HEK293 (cell line): ENCODE data around the gene TRIM72.
A peak's percentile ranks its signal among the peaks of the same experiment; 100 is the strongest.

Source experiments
- CTCF ChIA-PET: fragments of 350-600 bp; formaldehyde crosslinking; extraction: SDS; loops from one replicate; lab custom pipeline; 2021; ENCODE audit warnings: antibody characterized with exemption; lab: Yijun Ruan, JAX
- POLR2A ChIA-PET: fragments of 300-600 bp; formaldehyde crosslinking; extraction: SDS; loops from one replicate; lab custom pipeline; 2020; ENCODE audit warnings: antibody characterized with exemption, inconsistent platforms; lab: Yijun Ruan, JAX
- H3K27ac ChIP-seq: fragments of 200-500 bp; sonication (Bioruptor generic); 2 replicates; pipeline ENCODE4 v1.5.1; 2014; ENCODE audit warnings: low read depth, low read length, control low read depth, inconsistent platforms; ENCODE audit errors: extremely low read depth
- H3K36me3 ChIP-seq, 2 experiments: fragments of 200-500 bp in 1 of 2; sonication (Bioruptor generic) in 1 of 2; 1 replicate in 1 of 2; 2 replicates in 1 of 2; pipeline ENCODE4 v1.5.1; 2014 to 2017; ENCODE audit warnings: inconsistent platforms in 2 of 2, low read length in 2 of 2; ENCODE audit not compliant: control insufficient read depth in 2 of 2, insufficient read depth in 1 of 2
- H3K4me1 ChIP-seq: fragments of 200-500 bp; sonication (Bioruptor generic); 2 replicates; pipeline ENCODE4 v1.5.1; 2014; ENCODE audit warnings: mild to moderate bottlenecking, low read length, inconsistent platforms; ENCODE audit not compliant: control insufficient read depth, insufficient read depth
- H3K4me3 ChIP-seq: 2 replicates; pipeline ENCODE4 v1.5.1; 2011; ENCODE audit warnings: low read depth, mild to moderate bottlenecking, control low read depth, low read length, moderate library complexity
- H3K9me3 ChIP-seq: fragments of 200-500 bp; sonication (Bioruptor generic); 2 replicates; pipeline ENCODE4 v1.5.1; 2014; ENCODE audit warnings: low read depth, low read length, inconsistent platforms; ENCODE audit not compliant: control insufficient read depth, insufficient read depth
- GFI1B ChIP-seq: fragments of 450-650 bp; formaldehyde crosslinking; IDR thresholded peaks from 2 replicates; pipeline ENCODE4 v1.5.1; 2016; ENCODE audit warnings: missing biosample characterization, missing genetic modification characterization
- GLIS1 ChIP-seq: fragments of 450-650 bp; formaldehyde crosslinking; IDR thresholded peaks from 2 replicates; pipeline ENCODE4 v1.5.1; 2016; ENCODE audit warnings: missing biosample characterization, missing genetic modification characterization
- KLF1 ChIP-seq: fragments of 450-650 bp; formaldehyde crosslinking; IDR thresholded peaks from 2 replicates; pipeline ENCODE4 v1.5.1; 2016; ENCODE audit warnings: missing biosample characterization, missing genetic modification characterization
- KLF7 ChIP-seq: fragments of 450-650 bp; formaldehyde crosslinking; IDR thresholded peaks from 2 replicates; pipeline ENCODE4 v1.5.1; 2016; ENCODE audit warnings: missing biosample characterization, missing genetic modification characterization, borderline replicate concordance
- SCRT1 ChIP-seq: fragments of 450-650 bp; formaldehyde crosslinking; IDR thresholded peaks from 2 replicates; pipeline ENCODE4 v1.5.1; 2016; ENCODE audit warnings: missing biosample characterization, missing genetic modification characterization, borderline replicate concordance
- SCRT2 ChIP-seq: fragments of 450-650 bp; formaldehyde crosslinking; IDR thresholded peaks from 2 replicates; pipeline ENCODE4 v1.5.1; 2016; ENCODE audit warnings: missing biosample characterization, missing genetic modification characterization
- SETDB1 ChIP-seq: IDR thresholded peaks from one replicate; pipeline ENCODE4 v1.6.1; 2017; ENCODE audit warnings: mild to moderate bottlenecking, low read length, moderate library complexity, mixed read lengths; ENCODE audit not compliant: insufficient read length
- SP3 ChIP-seq: fragments of 450-650 bp; formaldehyde crosslinking; IDR thresholded peaks from 2 replicates; pipeline ENCODE4 v1.5.1; 2016; ENCODE audit warnings: missing biosample characterization, missing genetic modification characterization
- WT1 ChIP-seq: fragments of 450-650 bp; formaldehyde crosslinking; IDR thresholded peaks from 2 replicates; pipeline ENCODE4 v1.5.1; 2016; ENCODE audit warnings: missing biosample characterization, missing genetic modification characterization
- ZFP41 ChIP-seq: fragments of 450-650 bp; formaldehyde crosslinking; IDR thresholded peaks from 2 replicates; pipeline ENCODE4 v1.5.1; 2016; ENCODE audit warnings: missing biosample characterization, missing genetic modification characterization, borderline replicate concordance
- ZNF2 ChIP-seq: fragments of 450-650 bp; formaldehyde crosslinking; IDR thresholded peaks from 2 replicates; pipeline ENCODE4 v1.5.1; 2016; ENCODE audit warnings: missing biosample characterization, missing genetic modification characterization
- ZNF248 ChIP-seq: fragments of 450-650 bp; formaldehyde crosslinking; IDR thresholded peaks from 2 replicates; pipeline ENCODE4 v1.5.1; 2017; ENCODE audit warnings: missing biosample characterization, missing genetic modification characterization
- ZNF335 ChIP-seq: fragments of 450-650 bp; formaldehyde crosslinking; conservative IDR thresholded peaks from 2 replicates; pipeline ENCODE4 v1.5.1; 2016; ENCODE audit warnings: missing biosample characterization, missing genetic modification characterization
- ZNF48 ChIP-seq: fragments of 450-650 bp; formaldehyde crosslinking; IDR thresholded peaks from 2 replicates; pipeline ENCODE4 v1.5.1; 2016; ENCODE audit warnings: missing biosample characterization, missing genetic modification characterization
- ZNF530 ChIP-seq: fragments of 450-650 bp; formaldehyde crosslinking; IDR thresholded peaks from 2 replicates; pipeline ENCODE4 v1.5.1; 2016; ENCODE audit warnings: low read depth, missing biosample characterization, missing genetic modification characterization
- ZNF558 ChIP-seq: fragments of 450-650 bp; formaldehyde crosslinking; IDR thresholded peaks from 2 replicates; pipeline ENCODE4 v1.5.1; 2016; ENCODE audit warnings: missing biosample characterization, missing genetic modification characterization
- ZNF561 ChIP-seq: fragments of 450-650 bp; IDR thresholded peaks from 2 replicates; pipeline ENCODE4 v1.5.1; 2018; ENCODE audit warnings: missing biosample characterization, missing genetic modification characterization, borderline replicate concordance
- ZNF600 ChIP-seq: fragments of 450-650 bp; formaldehyde crosslinking; IDR thresholded peaks from 2 replicates; pipeline ENCODE4 v1.5.1; 2016; ENCODE audit warnings: missing biosample characterization, missing genetic modification characterization
- ZNF664 ChIP-seq: fragments of 450-650 bp; formaldehyde crosslinking; IDR thresholded peaks from 2 replicates; pipeline ENCODE4 v1.5.1; 2016; ENCODE audit warnings: missing biosample characterization, missing genetic modification characterization
- ZNF677 ChIP-seq: fragments of 450-650 bp; IDR thresholded peaks from 2 replicates; pipeline ENCODE4 v1.5.0; 2018; ENCODE audit warnings: missing biosample characterization, mild to moderate bottlenecking, missing genetic modification characterization, moderate library complexity
- TF ChIP-seq, protein P1 (sequence below): fragments of 450-650 bp; formaldehyde crosslinking; IDR thresholded peaks from 2 replicates; pipeline ENCODE4 v1.5.1; 2016; ENCODE audit warnings: missing biosample characterization, missing genetic modification characterization

Gene TRIM72

DNA sequence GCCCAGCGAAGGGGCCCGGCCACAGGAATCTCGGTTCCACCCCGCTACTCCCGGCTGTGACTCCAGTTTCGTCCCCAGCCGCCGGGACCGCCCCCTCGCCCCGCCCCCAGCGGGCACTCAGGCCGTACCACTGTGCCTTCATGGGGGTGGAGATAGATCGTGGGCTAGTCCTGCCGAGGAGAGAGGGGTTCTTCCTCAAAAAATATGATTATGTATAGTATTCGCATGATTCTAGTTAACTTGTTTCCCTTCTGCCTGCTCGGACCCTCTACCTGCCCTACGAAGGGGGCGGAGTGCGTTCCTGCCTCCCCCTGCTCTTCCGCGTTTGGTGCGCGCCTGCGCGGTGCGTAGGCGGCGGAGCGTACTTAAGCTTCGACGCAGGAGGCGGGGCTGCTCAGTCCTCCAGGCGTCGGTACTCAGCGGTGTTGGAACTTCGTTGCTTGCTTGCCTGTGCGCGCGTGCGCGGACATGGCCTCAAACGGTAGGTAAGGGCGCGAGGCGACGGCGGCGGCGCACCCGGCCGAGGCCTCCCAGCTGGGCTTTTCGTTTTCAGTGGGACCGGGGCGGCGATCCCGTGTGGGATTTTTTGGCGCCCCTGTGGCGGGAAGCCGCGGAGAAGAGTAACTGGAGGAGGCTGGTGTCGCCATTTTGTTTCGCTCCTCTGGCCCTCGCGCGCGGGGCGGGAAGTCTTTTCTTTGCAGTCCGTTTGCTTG lies 34.0 kb upstream of the TRIM72 start, which contains the start of gene FUS (continued):
- TF ChIP-seq GLIS1 = no peak; the same call in none of the 2 replicates
- no peak for TF ChIP-seq ZNF677 (tag by site-specific recombination)
- TF ChIP-seq SETDB1 = no peak
- TF ChIP-seq ZNF530 = no peak
- peak; percentile 75; the same call in 1 of the 2 replicates for TF ChIP-seq ZFP41
- TF ChIP-seq ZNF558 = no peak
- TF ChIP-seq ZNF48 = no peak
- TF ChIP-seq SP3 (tag by site-specific recombination) = peak; percentile 100
- TF ChIP-seq WT1 (tag by site-specific recombination) = no peak
- peak; percentile 30; the same call in 1 of the 2 replicates for TF ChIP-seq KLF1 (tag by site-specific recombination)

DNA sequence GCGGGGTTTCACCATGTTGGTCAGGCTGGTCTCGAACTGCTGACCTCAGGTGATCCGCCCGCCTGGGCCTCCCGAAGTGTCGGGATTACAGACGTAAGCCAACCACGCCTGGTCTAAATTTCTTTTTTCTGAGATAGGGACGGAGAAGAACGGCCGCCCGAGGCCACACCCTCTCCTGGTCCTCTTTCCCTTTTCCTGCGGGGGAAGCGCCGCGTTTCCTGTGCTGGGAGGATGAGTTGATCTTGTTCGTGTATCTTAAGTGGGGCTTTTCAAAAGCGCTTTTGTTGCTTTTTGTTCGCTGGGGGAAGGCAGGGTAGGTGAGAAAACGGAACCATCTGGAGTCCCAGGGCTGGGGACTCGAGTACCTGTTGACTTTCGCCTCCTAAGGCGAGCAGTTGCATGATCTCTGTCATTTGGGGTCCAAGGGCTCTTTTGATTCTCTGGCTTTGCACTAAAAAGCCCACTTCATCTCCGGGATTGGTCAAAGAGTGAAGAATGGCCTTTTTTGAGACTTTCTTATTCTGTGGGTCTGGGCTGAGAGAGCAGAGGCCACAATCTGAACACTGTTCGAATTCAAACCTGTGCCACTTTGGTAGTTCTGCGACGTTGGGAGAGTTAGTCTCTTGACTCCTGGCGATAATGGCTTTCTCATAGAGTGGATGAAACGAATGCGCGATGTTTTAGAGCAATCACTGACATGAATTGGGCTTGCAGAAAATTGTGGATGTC lies 32.7 kb upstream of the TRIM72 start:
- ChIA-PET POLR2A (interaction anchor here (0.5 to 4.8 kb wide), 32 partner anchors 9 to 692 kb away, joined by 3 to 107 read pairs (median 6); partner anchors contain the start of genes KAT8, PYDC1, STX4 and VKORC1), CTCF (interaction anchor here (0.7 kb wide), 1 partner anchor 9 kb away, joined by 3 read pairs; no protein-coding TSS in a partner anchor)
- H3K4me1 ChIP-seq = no peaks in the 10 kb centered on the region
- H3K4me3 ChIP-seq = peak overlapping the region; percentile 72
- 0 out of 2 replicates have a peak, but pooled peaks have one; percentile 22 for TF ChIP-seq KLF7
- peak; percentile 74; the same call in 1 of the 2 replicates for TF ChIP-seq SCRT1 (tag by site-specific recombination)
- peak; percentile 95 for TF ChIP-seq SCRT2 (tag by site-specific recombination)
- TF ChIP-seq ZNF664 (tag by site-specific recombination) = peak; percentile 62; the same call in 1 of the 2 replicates
- TF ChIP-seq ZNF561 = peak; percentile 0; the same call in 1 of the 2 replicates
- peak; percentile 4; the same call in 1 of the 2 replicates for TF ChIP-seq ZNF335 (tag by site-specific recombination)
- no peak for TF ChIP-seq ZNF2 (tag by site-specific recombination)
- no peak for TF ChIP-seq GFI1B (tag by site-specific recombination)
- no peaks in the 10 kb centered on the region for H3K9me3 ChIP-seq
- peaks cover 33 to 55% of the 10 kb centered on the region in 2 experiments for H3K36me3 ChIP-seq
- H3K27ac ChIP-seq = peak overlapping the region; percentile 91; the same call in 1 of the 2 replicates

DNA sequence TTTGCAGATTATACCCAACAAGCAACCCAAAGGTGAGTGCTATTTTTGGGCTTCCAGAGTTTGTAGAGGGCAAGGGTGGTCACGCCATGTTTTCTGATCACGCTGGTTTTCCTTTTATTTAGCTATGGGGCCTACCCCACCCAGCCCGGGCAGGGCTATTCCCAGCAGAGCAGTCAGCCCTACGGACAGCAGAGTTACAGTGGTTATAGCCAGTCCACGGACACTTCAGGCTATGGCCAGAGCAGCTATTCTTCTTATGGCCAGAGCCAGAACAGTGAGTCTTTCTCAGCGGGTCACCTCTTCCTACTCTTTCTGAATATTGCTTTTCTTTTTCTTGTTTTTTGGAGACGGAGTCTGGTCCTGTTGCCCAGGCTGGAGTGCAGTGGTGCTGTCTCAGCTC lies 31.5 kb upstream of the TRIM72 start:
- CTCF ChIA-PET = interaction anchor here (0.7 to 1.3 kb wide), 2 partner anchors 8 to 39 kb away, joined by 3 read pairs; no protein-coding TSS in a partner anchor
- Histone ChIP-seq H3K4me3 (peak overlapping the region; percentile 72), H3K9me3 (no peaks in the 10 kb centered on the region), H3K27ac (no peak overlapping the region), H3K4me1 (no peaks in the 10 kb centered on the region), H3K36me3 (peaks cover 42 to 66% of the 10 kb centered on the region in 2 experiments)
- POLR2A ChIA-PET = interaction anchor here (1.1 to 2.3 kb wide), 3 partner anchors 15 to 65 kb away, joined by 3 to 7 read pairs (median 5); partner anchors contain the start of gene KAT8
- TF ChIP-seq ZNF600 (tag by site-specific recombination) (peak; percentile 69; the same call in 1 of the 2 replicates), ZNF248 (tag by site-specific recombination) (no peak)
- TF ChIP-seq, protein P1, sequence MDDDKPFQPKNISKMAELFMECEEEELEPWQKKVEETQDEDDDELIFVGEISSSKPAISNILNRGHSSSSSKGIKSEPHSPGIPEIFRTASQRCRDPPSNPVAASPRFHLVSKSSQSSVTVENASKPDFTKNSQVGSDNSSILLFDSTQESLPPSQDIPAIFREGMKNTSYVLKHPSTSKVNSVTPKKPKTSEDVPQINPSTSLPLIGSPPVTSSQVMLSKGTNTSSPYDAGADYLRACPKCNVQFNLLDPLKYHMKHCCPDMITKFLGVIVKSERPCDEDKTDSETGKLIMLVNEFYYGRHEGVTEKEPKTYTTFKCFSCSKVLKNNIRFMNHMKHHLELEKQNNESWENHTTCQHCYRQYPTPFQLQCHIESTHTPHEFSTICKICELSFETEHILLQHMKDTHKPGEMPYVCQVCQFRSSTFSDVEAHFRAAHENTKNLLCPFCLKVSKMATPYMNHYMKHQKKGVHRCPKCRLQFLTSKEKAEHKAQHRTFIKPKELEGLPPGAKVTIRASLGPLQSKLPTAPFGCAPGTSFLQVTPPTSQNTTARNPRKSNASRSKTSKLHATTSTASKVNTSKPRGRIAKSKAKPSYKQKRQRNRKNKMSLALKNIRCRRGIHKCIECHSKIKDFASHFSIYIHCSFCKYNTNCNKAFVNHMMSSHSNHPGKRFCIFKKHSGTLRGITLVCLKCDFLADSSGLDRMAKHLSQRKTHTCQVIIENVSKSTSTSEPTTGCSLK (tag by site-specific recombination) = no peak
